ENCODE results near the gene ROBO2.

The ROBO2 gene

GRCh38 chr3:77254967-77255831 is 215.3 kb downstream of the ROBO2 start:
- Histone ChIP-seq H3K4me1 (ENCODE audit: insufficient read depth, low read length) (no peaks in the 10 kb centered on the region), H3K36me3 (ENCODE audit: insufficient read depth, low read length) (no peaks in the 10 kb centered on the region), H3K9ac (ENCODE audit: low read depth, low read length) (no peak overlapping the region), H3K9me3 (ENCODE audit: control insufficient read depth, insufficient read depth, low read length) (no peaks in the 10 kb centered on the region)

- peaks cover 4% of the 10 kb centered on the region; the same call in 1 of the 2 replicates for H3K4me1 ChIP-seq (ENCODE audit: insufficient read depth, low read length)
- no peak overlapping the region for H3K9ac ChIP-seq (ENCODE audit: low read depth, low read length)
- no peaks in the 10 kb centered on the region for H3K9me3 ChIP-seq (ENCODE audit: control insufficient read depth, insufficient read depth, low read length)
- H3K36me3 ChIP-seq (ENCODE audit: insufficient read depth, low read length): no peaks in the 10 kb centered on the region
Observed at GRCh38 chr3:77256584-77257503, 216.9 kb downstream of the ROBO2 start.

GRCh38 chr3:77259694-77260093 is 219.8 kb downstream of the ROBO2 start:
- no peaks in the 10 kb centered on the region for H3K36me3 ChIP-seq (ENCODE audit: insufficient read depth, low read length)
- H3K4me1 ChIP-seq (ENCODE audit: insufficient read depth, low read length): peaks cover 4% of the 10 kb centered on the region; the same call in 1 of the 2 replicates
- no peaks in the 10 kb centered on the region for H3K9me3 ChIP-seq (ENCODE audit: control insufficient read depth, insufficient read depth, low read length)
- no peak overlapping the region for H3K9ac ChIP-seq (ENCODE audit: low read depth, low read length)

GRCh38 chr3:77262361-77262760 is 222.5 kb downstream of the ROBO2 start:
- Histone ChIP-seq H3K9me3 (ENCODE audit: control insufficient read depth, insufficient read depth, low read length) (no peaks in the 10 kb centered on the region), H3K4me1 (ENCODE audit: insufficient read depth, low read length) (peaks cover 4% of the 10 kb centered on the region; the same call in 1 of the 2 replicates), H3K36me3 (ENCODE audit: insufficient read depth, low read length) (no peaks in the 10 kb centered on the region), H3K9ac (ENCODE audit: low read depth, low read length) (no peak overlapping the region)

GRCh38 chr3:77267589-77267988 is 227.7 kb downstream of the ROBO2 start:
- Histone ChIP-seq H3K4me1 (ENCODE audit: insufficient read depth, low read length) (no peaks in the 10 kb centered on the region), H3K9ac (ENCODE audit: low read depth, low read length) (no peak overlapping the region)

GRCh38 chr3:77271306-77271705 is 231.4 kb downstream of the ROBO2 start:
- no peaks in the 10 kb centered on the region for H3K36me3 ChIP-seq (ENCODE audit: insufficient read depth, low read length)
- H3K9me3 ChIP-seq (ENCODE audit: control insufficient read depth, insufficient read depth, low read length): no peaks in the 10 kb centered on the region
- H3K4me1 ChIP-seq (ENCODE audit: insufficient read depth, low read length): no peaks in the 10 kb centered on the region
- no peak overlapping the region for H3K9ac ChIP-seq (ENCODE audit: low read depth, low read length)

More at GRCh38 chr3:77267589-77267988, 227.7 kb downstream of the ROBO2 start:
- H3K36me3 ChIP-seq (ENCODE audit: insufficient read depth, low read length): no peaks in the 10 kb centered on the region
- no peaks in the 10 kb centered on the region for H3K9me3 ChIP-seq (ENCODE audit: control insufficient read depth, insufficient read depth, low read length)

GRCh38 chr3:77271711-77272110 is 231.8 kb downstream of the ROBO2 start:
- Histone ChIP-seq H3K9ac (ENCODE audit: low read depth, low read length) (no peak overlapping the region), H3K36me3 (ENCODE audit: insufficient read depth, low read length) (no peaks in the 10 kb centered on the region), H3K4me1 (ENCODE audit: insufficient read depth, low read length) (no peaks in the 10 kb centered on the region), H3K9me3 (ENCODE audit: control insufficient read depth, insufficient read depth, low read length) (no peaks in the 10 kb centered on the region)

- no peaks in the 10 kb centered on the region for H3K9me3 ChIP-seq (ENCODE audit: control insufficient read depth, insufficient read depth, low read length)
- H3K36me3 ChIP-seq (ENCODE audit: insufficient read depth, low read length): no peaks in the 10 kb centered on the region
- no peak overlapping the region for H3K9ac ChIP-seq (ENCODE audit: low read depth, low read length)
- no peaks in the 10 kb centered on the region; the same call in 1 of the 2 replicates for H3K4me1 ChIP-seq (ENCODE audit: insufficient read depth, low read length)
Observed at GRCh38 chr3:77279276-77279675, 239.4 kb downstream of the ROBO2 start.

- H3K9me3 ChIP-seq (ENCODE audit: control insufficient read depth, insufficient read depth, low read length): no peaks in the 10 kb centered on the region
- no peaks in the 10 kb centered on the region; the same call in 1 of the 2 replicates for H3K4me1 ChIP-seq (ENCODE audit: insufficient read depth, low read length)
- no peaks in the 10 kb centered on the region for H3K36me3 ChIP-seq (ENCODE audit: insufficient read depth, low read length)
- no peak overlapping the region for H3K9ac ChIP-seq (ENCODE audit: low read depth, low read length)
Observed at GRCh38 chr3:77281721-77282120, 241.8 kb downstream of the ROBO2 start.

- Histone ChIP-seq H3K9me3 (ENCODE audit: control insufficient read depth, insufficient read depth, low read length) (no peaks in the 10 kb centered on the region), H3K4me1 (ENCODE audit: insufficient read depth, low read length) (peaks cover 3% of the 10 kb centered on the region; the same call in 1 of the 2 replicates), H3K36me3 (ENCODE audit: insufficient read depth, low read length) (no peaks in the 10 kb centered on the region), H3K9ac (ENCODE audit: low read depth, low read length) (no peak overlapping the region)
Observed at GRCh38 chr3:77283108-77283507, 243.2 kb downstream of the ROBO2 start.

- Histone ChIP-seq H3K4me1 (ENCODE audit: insufficient read depth, low read length) (peaks cover 8% of the 10 kb centered on the region; the same call in 1 of the 2 replicates), H3K36me3 (ENCODE audit: insufficient read depth, low read length) (no peaks in the 10 kb centered on the region), H3K9ac (ENCODE audit: low read depth, low read length) (no peak overlapping the region), H3K9me3 (ENCODE audit: control insufficient read depth, insufficient read depth, low read length) (no peaks in the 10 kb centered on the region)
Observed at GRCh38 chr3:77288348-77288747, 248.4 kb downstream of the ROBO2 start.

- H3K36me3 ChIP-seq (ENCODE audit: insufficient read depth, low read length): no peaks in the 10 kb centered on the region
- no peaks in the 10 kb centered on the region for H3K9me3 ChIP-seq (ENCODE audit: control insufficient read depth, insufficient read depth, low read length)
- H3K9ac ChIP-seq (ENCODE audit: low read depth, low read length): no peak overlapping the region
- H3K4me1 ChIP-seq (ENCODE audit: insufficient read depth, low read length): no peaks in the 10 kb centered on the region
Observed at GRCh38 chr3:77296527-77296926, 256.6 kb downstream of the ROBO2 start.

- Histone ChIP-seq H3K9ac (ENCODE audit: low read depth, low read length) (no peak overlapping the region), H3K4me1 (ENCODE audit: insufficient read depth, low read length) (no peaks in the 10 kb centered on the region), H3K36me3 (ENCODE audit: insufficient read depth, low read length) (no peaks in the 10 kb centered on the region), H3K9me3 (ENCODE audit: control insufficient read depth, insufficient read depth, low read length) (no peaks in the 10 kb centered on the region)
Observed at GRCh38 chr3:77298417-77298816, 258.5 kb downstream of the ROBO2 start.

- peaks cover 12% of the 10 kb centered on the region for H3K4me1 ChIP-seq (ENCODE audit: insufficient read depth, low read length)
- H3K9ac ChIP-seq (ENCODE audit: low read depth, low read length): no peak overlapping the region
- H3K9me3 ChIP-seq (ENCODE audit: control insufficient read depth, insufficient read depth, low read length): no peaks in the 10 kb centered on the region
- H3K36me3 ChIP-seq (ENCODE audit: insufficient read depth, low read length): no peaks in the 10 kb centered on the region
Observed at GRCh38 chr3:77303955-77304699, 264.2 kb downstream of the ROBO2 start.

All from ES-I3 (cell line).